Uterus (tissue), 4 donors: ENCODE data around the gene FAM222B. TPM values are rescaled to one million over a fixed set of nuclear protein-coding genes. Genes with fewer than 3 reads are reported as not detected.
"Not testable (repeated sequence)": the region's sequence is repeated elsewhere in the genome, so short reads cannot be mapped to it uniquely, and the experiment has no call there.

Experiments
- DNase-seq, 2 donors: peaks; one replicate each; pipeline ENCODE4 v3.0.0-alpha.2; 2019 to 2020
- H3K27ac ChIP-seq, 2 donors: fragments of 200-600 bp; sonication (generic); 1 replicate in 1 of 2; 2 replicates in 1 of 2; pipeline ENCODE4 v1.5.1; 2016 to 2018
- H3K27me3 ChIP-seq, 2 donors: fragments of 200-600 bp; sonication (generic); one replicate each; pipeline ENCODE4 v1.5.1; 2018 to 2019; ENCODE audit warnings: control low read depth in 1 of 2
- H3K36me3 ChIP-seq, 2 donors: fragments of 200-600 bp; sonication (generic); one replicate each; pipeline ENCODE4 v1.5.1; 2019; ENCODE audit warnings: control low read depth in 1 of 2
- H3K4me1 ChIP-seq, 2 donors: fragments of 200-600 bp; sonication (generic); one replicate each; pipeline ENCODE4 v1.5.1; 2018 to 2019; ENCODE audit warnings: control low read depth in 1 of 2
- H3K4me3 ChIP-seq, 2 donors: fragments of 200-600 bp; sonication (generic); 1 replicate in 1 of 2; 2 replicates in 1 of 2; pipeline ENCODE4 v1.5.1; 2018 to 2019; ENCODE audit warnings: mild to moderate bottlenecking in 1 of 2
- H3K9me3 ChIP-seq, 2 donors: fragments of 200-600 bp; sonication (generic); one replicate each; pipeline ENCODE4 v1.5.1; 2019; ENCODE audit warnings: control low read depth in 1 of 2
- POLR2A ChIP-seq, 2 donors: fragments of 450-650 bp; IDR thresholded peaks; one replicate each; pipeline ENCODE4 v1.6.1; 2016; ENCODE audit warnings: antibody characterized with exemption in 2 of 2, mild to moderate bottlenecking in 1 of 2, moderate library complexity in 1 of 2
- intact Hi-C: fragments of 100-400 bp; cut with DNase I; formaldehyde crosslinking; loops from one replicate; pipeline ENCODE4 v1.15.1; 2023; ENCODE audit warnings: low total_unique reads
- total RNA-seq, 4 donors: library from RNA; depleted of rRNA in 3 of 4; stranded (reverse); fragments of >200 nt in 3 of 4; gene quantifications; one replicate each; pipeline versions ENCODE4 v1.1.0 to v1.2.4, GENCODE V29; 2014 to 2023
- TF ChIP-seq, protein P1 (sequence below), 4 experiments: fragments of 200-600 bp in 2 of 4; fragments of 450-650 bp in 2 of 4; sonication (generic) in 2 of 4; IDR thresholded peaks; one replicate each; pipeline ENCODE4 v1.5.1; 2016 to 2019; ENCODE audit warnings: antibody characterized with exemption in 4 of 4, mild to moderate bottlenecking in 2 of 4, moderate library complexity in 1 of 4
- donor health status: DM: yes; HTN: yes; CAD: no.

Gene FAM222B
- total RNA-seq, 4 donors from 2014 or later, result 2.4 to 24.3 (median 4.2) TPM

DNA sequence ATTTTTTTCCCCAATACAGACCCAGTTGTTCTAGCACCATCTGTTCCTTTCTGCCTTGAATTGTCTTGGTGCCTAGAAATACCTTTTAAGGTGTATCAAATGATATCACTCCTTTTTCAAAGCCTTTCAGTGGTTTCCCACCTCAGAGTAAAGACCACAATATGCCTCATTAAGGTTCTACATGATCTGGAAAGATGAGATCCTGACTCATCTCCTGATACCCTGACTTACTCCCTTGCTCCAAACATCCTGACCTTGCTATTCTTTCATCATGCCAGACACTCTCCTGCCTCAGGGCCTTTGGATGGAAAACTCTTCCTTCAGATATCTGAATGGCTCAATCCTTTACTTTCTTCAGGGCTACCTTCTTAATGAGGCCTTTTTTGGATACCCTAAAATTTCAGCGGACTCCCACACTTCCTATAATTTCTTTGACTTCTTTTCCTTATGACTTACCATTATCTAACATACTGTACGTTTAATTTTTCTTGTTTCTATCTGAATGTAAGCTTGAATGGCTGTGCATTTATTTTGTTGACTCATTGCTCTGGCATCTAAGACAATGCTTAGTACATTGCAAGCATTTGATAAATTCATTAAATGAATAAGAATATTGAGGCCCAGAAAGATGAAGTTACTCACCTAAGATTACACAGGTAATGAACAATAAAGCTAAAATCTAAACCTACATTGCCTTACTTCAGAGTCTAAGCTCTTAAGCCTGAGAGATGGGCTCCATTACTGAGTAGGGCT is 35.7 kb upstream of the FAM222B start:
- Histone ChIP-seq H3K9me3 (no peaks in the 10 kb centered on the region), H3K27ac (no peak overlapping the region), H3K4me3 (no peak overlapping the region)

DNA sequence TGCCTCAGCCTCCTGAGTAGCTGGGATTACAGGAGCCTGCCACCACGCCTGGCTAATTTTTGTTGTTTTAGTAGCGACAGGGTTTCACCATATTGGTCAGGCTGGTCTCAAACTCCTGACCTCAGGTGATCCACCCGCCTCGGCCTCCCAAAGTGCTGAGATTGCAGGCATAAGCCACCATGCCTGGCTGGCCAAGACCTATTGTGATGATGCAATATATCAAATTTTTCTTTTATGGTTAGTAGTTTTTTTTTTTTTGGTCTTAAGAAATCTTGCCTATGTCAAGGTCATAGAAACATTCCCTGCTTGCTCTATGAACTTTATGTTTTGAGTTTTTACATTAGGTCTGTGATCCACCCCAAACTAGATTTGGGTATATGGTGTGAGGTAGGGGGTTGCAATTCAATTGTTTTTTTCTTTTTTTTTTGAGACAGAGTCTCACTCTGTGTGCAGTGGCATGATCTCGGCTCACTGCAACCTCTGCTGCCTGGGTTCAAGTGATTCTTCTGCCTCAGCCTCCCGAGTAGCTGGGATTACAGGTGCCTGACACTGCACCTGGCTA is 34.6 kb upstream of the FAM222B start:
- H3K4me1 ChIP-seq, H3K4me3 ChIP-seq, H3K36me3 ChIP-seq, H3K9me3 ChIP-seq, H3K27me3 ChIP-seq, DNase-seq, intact Hi-C loops, H3K27ac ChIP-seq: not testable (repeated sequence)

More for the DNA sequence above, 35.7 kb upstream of the FAM222B start:
- Histone ChIP-seq H3K4me1 (no peaks in the 10 kb centered on the region), H3K36me3 (no peaks in the 10 kb centered on the region), H3K27me3 (no peaks in the 10 kb centered on the region)
- intact Hi-C loops, result no loop called here
- TF ChIP-seq, protein P1, sequence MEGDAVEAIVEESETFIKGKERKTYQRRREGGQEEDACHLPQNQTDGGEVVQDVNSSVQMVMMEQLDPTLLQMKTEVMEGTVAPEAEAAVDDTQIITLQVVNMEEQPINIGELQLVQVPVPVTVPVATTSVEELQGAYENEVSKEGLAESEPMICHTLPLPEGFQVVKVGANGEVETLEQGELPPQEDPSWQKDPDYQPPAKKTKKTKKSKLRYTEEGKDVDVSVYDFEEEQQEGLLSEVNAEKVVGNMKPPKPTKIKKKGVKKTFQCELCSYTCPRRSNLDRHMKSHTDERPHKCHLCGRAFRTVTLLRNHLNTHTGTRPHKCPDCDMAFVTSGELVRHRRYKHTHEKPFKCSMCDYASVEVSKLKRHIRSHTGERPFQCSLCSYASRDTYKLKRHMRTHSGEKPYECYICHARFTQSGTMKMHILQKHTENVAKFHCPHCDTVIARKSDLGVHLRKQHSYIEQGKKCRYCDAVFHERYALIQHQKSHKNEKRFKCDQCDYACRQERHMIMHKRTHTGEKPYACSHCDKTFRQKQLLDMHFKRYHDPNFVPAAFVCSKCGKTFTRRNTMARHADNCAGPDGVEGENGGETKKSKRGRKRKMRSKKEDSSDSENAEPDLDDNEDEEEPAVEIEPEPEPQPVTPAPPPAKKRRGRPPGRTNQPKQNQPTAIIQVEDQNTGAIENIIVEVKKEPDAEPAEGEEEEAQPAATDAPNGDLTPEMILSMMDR (IDR thresholded peaks at IDR 0.05), result no peak
- no peak for TF ChIP-seq POLR2A (IDR thresholded peaks at IDR 0.05)
- no peak for DNase-seq

DNA sequence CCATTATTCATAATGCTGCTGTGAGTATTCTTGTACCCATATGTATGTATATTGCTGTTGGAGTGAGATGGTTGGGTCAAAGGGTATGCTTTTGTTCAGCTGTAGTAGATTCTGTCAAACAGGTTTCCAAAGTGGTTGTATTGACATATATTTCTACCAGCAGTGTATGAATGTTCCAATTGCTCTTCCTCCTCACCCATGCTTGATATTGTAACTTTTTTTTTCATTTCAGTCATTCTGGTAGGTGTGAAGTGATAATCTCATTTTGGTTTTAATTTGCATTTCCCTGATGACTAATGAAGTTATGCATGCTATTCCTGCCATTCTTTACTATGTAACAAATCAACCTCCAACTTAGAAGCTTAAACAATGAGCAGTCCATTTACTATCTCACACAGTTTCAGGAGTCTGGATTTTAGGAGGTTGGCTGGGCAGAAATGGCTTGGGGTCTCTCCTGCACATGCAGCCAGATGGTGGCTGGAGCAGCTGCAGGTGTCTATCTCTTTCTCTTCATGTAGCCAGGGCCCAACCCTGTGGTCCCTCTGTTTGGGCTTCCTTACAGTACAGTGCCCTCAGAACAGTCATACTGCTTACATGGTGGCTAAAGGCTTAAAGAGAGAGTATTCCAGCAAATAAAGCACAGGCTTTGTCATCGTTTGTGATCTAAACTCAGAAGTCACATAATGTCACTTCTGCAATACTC is 33.4 kb upstream of the FAM222B start:
- Histone ChIP-seq H3K36me3 (no peaks in the 10 kb centered on the region), H3K4me1 (no peaks in the 10 kb centered on the region)
- intact Hi-C loops, result no loop called here

DNA sequence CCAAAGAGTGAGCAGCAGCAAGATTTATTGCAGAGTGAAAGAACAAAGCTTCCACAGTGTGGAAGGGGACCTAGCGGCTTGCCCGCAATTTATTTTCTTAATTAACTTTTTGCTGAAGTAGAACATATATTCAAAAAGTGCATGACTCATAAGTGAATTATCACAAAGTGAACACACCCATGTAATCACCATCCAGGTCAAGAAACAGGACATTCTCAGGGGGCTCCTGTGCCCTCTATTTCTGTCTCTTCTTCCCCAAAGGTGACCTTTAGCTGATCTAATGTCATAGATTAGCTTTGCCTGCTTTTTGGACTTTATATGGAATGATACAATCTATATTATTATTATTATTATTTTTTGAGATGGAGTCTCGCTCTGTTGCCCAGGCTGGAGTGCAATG is 32.2 kb upstream of the FAM222B start:
- H3K27me3 ChIP-seq, result no peaks in the 10 kb centered on the region
- DNase-seq, result no peak
- TF ChIP-seq POLR2A (IDR thresholded peaks at IDR 0.05), result no peak
- TF ChIP-seq, protein P1 (IDR thresholded peaks at IDR 0.05), result no peak
- H3K4me3 ChIP-seq, result no peak overlapping the region
- no peaks in the 10 kb centered on the region for H3K9me3 ChIP-seq
- intact Hi-C loops, result no loop called here
- no peaks in the 10 kb centered on the region for H3K4me1 ChIP-seq
- no peak overlapping the region for H3K27ac ChIP-seq
- no peaks in the 10 kb centered on the region for H3K36me3 ChIP-seq

More for the DNA sequence above, 33.4 kb upstream of the FAM222B start:
- Histone ChIP-seq H3K27ac (no peak overlapping the region), H3K27me3 (no peaks in the 10 kb centered on the region), H3K9me3 (no peaks in the 10 kb centered on the region), H3K4me3 (no peak overlapping the region)
- no peak for DNase-seq
- no peak for TF ChIP-seq POLR2A (IDR thresholded peaks at IDR 0.05)
- TF ChIP-seq, protein P1 (IDR thresholded peaks at IDR 0.05), result no peak

DNA sequence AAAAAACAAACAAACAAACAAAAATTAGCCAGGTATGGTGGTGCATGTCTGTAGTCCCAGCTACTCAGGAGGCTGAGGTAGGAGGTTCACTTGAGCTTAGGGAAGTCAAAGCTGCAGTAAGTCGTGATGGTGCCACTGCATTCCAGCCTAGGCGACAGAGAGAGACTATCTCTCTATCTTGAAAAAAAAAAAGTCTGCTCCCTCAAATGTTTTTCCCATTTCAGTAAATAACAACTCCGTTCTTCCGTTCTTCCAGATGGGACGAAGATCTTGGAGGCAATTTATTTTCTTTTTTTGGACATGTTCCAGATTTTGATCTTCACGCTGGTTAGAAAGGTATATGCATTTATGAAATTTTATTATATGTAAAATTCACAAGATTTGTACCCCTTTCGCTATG is 31.2 kb upstream of the FAM222B start:
- TF ChIP-seq, protein P1 (IDR thresholded peaks at IDR 0.05), result no peak
- no peak for TF ChIP-seq POLR2A (IDR thresholded peaks at IDR 0.05)
- H3K36me3 ChIP-seq, result no peaks in the 10 kb centered on the region
- no peak overlapping the region for H3K27ac ChIP-seq
- intact Hi-C loops, result no loop called here
- H3K27me3 ChIP-seq, result no peaks in the 10 kb centered on the region
- no peaks in the 10 kb centered on the region for H3K4me1 ChIP-seq
- no peak for DNase-seq
- H3K9me3 ChIP-seq, result no peaks in the 10 kb centered on the region
- H3K4me3 ChIP-seq, result no peak overlapping the region
